Pancreas (tissue), 10 donors: ENCODE results near the gene LY6G6D. TPM values are rescaled to one million over a fixed set of nuclear protein-coding genes. Genes with fewer than 3 reads are reported as not detected.

Source experiments
- ATAC-seq, 4 donors: fragments of 200-7000 bp; cut with Tn5 transposase; one replicate each; pipeline versions ENCODE4 v1.8.0 to v1.9.1; 2020; ENCODE audit warnings: mild to moderate bottlenecking in 4 of 4, moderate library complexity in 4 of 4
- DNase-seq, 6 donors: peaks; one replicate each; pipeline ENCODE4 v3.0.0-alpha.2; 2020
- FAIRE-seq: peaks from 2 replicates; lab custom pipeline; 2012; peaks lifted over from hg19 to GRCh38; lab: Jason Lieb, UNC
- H3K27ac ChIP-seq, 4 donors: fragments of 200-600 bp; sonication (generic); 1 replicate in 3 of 4; 2 replicates in 1 of 4; pipeline versions ENCODE4 v1.5.0 to v1.8.0; 2020
- H3K27me3 ChIP-seq, 4 donors: fragments of 200-600 bp; one replicate each; pipeline ENCODE4 v1.8.0; 2021
- H3K36me3 ChIP-seq, 3 donors: fragments of 200-600 bp; sonication (generic) in 1 of 3; one replicate each; pipeline versions ENCODE4 v1.5.0 to v1.8.0; 2020 to 2021
- H3K4me1 ChIP-seq, 3 donors: fragments of 200-600 bp; one replicate each; pipeline ENCODE4 v1.8.0; 2021
- H3K4me3 ChIP-seq, 4 donors: fragments of 200-600 bp; sonication (generic) in 2 of 4; one replicate each; pipeline versions ENCODE4 v1.5.0 to v1.8.0; 2020 to 2021
- H3K9me3 ChIP-seq, 4 donors: fragments of 200-600 bp; one replicate each; pipeline ENCODE4 v1.8.0; 2021
- CTCF ChIP-seq, 4 donors: fragments of 200-600 bp; sonication (generic) in 3 of 4; IDR thresholded peaks; one replicate each; pipeline versions ENCODE4 v1.5.0 to v1.8.0; 2021; ENCODE audit warnings: antibody characterized with exemption in 4 of 4
- WGBS, 2 donors: extraction: QIAGEN DNeasy Blood & Tissue Kit; methylation state at CpG; one replicate each; pipeline ENCODE4 v1.1.7; 2013; 5-methylcytosine and 5-hydroxymethylcytosine counted together
- intact Hi-C, 3 donors: fragments of 100-400 bp; cut with DNase I; formaldehyde crosslinking; loops; one replicate each; pipeline versions ENCODE4 v1.11.1 to v1.14.2; 2022
- polyA plus RNA-seq, 2 donors: library from polyadenylated mRNA; stranded (reverse); fragments of 200-250 nt; gene quantifications; one replicate each; pipeline ENCODE4 v1.2.3, GENCODE V29; 2013
- total RNA-seq, 6 donors: library from RNA; stranded (reverse); fragmentation: NEBNext Ultra II Directional in 4 of 6; extraction: Animal tissue kit (Norgen Biotek cat#: 25700) in 4 of 6; gene quantifications; one replicate each; pipeline versions ENCODE4 v1.2.1 to v1.2.4, GENCODE V29; 2021 to 2023
- donor health status: healthy with polysubstance abuse.
- donor health status: DM: no; HTN: no; CAD: no; lungs with moderate emphysema.
- donor health status: DM: no; HTN: no; CAD: no.
- donor health status: control.
- donor health status: control.
- donor health status: Bipolar disorder and iron deficiency.
- donor health status: DM: yes; HTN: yes; CAD: no.
- donor health status: DM: no; HTN: no; CAD: no.
- donor health status: DM: no; HTN: no; CAD: no.
- donor health status: DM: yes; HTN: yes; CAD: no.

Gene LY6G6D
- total and polyA plus RNA-seq, 8 donors, result not detected

GRCh38 chr6:31687860-31688693 lies 27.1 kb upstream of the LY6G6D start:
- Histone ChIP-seq H3K4me3 (no peak overlapping the region), H3K27ac (no peak overlapping the region), H3K9me3 (no peaks in the 10 kb centered on the region), H3K4me1 (no peaks in the 10 kb centered on the region), H3K27me3 (no peaks in the 10 kb centered on the region), H3K36me3 (peaks cover 0 to 17% (median 12%) of the 10 kb centered on the region in 3 donors)
- TF ChIP-seq CTCF (IDR thresholded peaks at IDR 0.05), result no peak
- WGBS, 2 donors, result 84 to 85% methylated on average over 14 of the region's 14 CpGs
- intact Hi-C loops, result no loop called here
- FAIRE-seq (no peak), DNase-seq (no peak), ATAC-seq (no peak)

GRCh38 chr6:31689249-31690110 lies 25.7 kb upstream of the LY6G6D start:
- no peak for FAIRE-seq
- H3K4me1 ChIP-seq, result no peaks in the 10 kb centered on the region
- peaks cover 0 to 20% (median 17%) of the 10 kb centered on the region in 3 donors for H3K36me3 ChIP-seq
- DNase-seq, result no peak
- H3K9me3 ChIP-seq, result no peaks in the 10 kb centered on the region
- H3K27me3 ChIP-seq, result no peaks in the 10 kb centered on the region
- intact Hi-C loops, result no loop called here
- no peak overlapping the region for H3K27ac ChIP-seq
- ATAC-seq, result peak in 1 of 4 donors; percentile 16
- peak in 1 of 4 donors; percentile 9 for TF ChIP-seq CTCF (IDR thresholded peaks at IDR 0.05)
- H3K4me3 ChIP-seq, result no peak overlapping the region
- WGBS, 2 donors, result 78 to 81% methylated on average over 11 of the region's 11 CpGs

GRCh38 chr6:31690231-31691077 lies 24.7 kb upstream of the LY6G6D start:
- peak in 1 of 4 donors; percentile 41 for ATAC-seq
- H3K9me3 ChIP-seq, result no peaks in the 10 kb centered on the region
- no peak for TF ChIP-seq CTCF (IDR thresholded peaks at IDR 0.05)
- H3K4me1 ChIP-seq, result no peaks in the 10 kb centered on the region
- no peak overlapping the region for H3K27ac ChIP-seq
- H3K27me3 ChIP-seq, result no peaks in the 10 kb centered on the region
- WGBS, 2 donors, result 71 to 75% methylated on average over 10 of the region's 10 CpGs
- peaks cover 0 to 20% (median 17%) of the 10 kb centered on the region in 3 donors for H3K36me3 ChIP-seq
- FAIRE-seq, result no peak
- no peak overlapping the region for H3K4me3 ChIP-seq
- intact Hi-C loops, result no loop called here
- no peak for DNase-seq

- WGBS, 2 donors, result 88 to 91% methylated on average over 6 of the region's 6 CpGs
Measured at GRCh38 chr6:31691078-31691463, 24.1 kb upstream of the LY6G6D start.

More at GRCh38 chr6:31691078-31691463, 24.1 kb upstream of the LY6G6D start:
- Histone ChIP-seq H3K27me3 (no peaks in the 10 kb centered on the region), H3K4me1 (no peaks in the 10 kb centered on the region), H3K4me3 (no peak overlapping the region), H3K27ac (no peak overlapping the region), H3K9me3 (no peaks in the 10 kb centered on the region), H3K36me3 (peaks cover 0 to 20% (median 17%) of the 10 kb centered on the region in 3 donors)
- TF ChIP-seq CTCF (IDR thresholded peaks at IDR 0.05), result no peak
- intact Hi-C loops, result no loop called here
- FAIRE-seq, result no peak
- no peak for DNase-seq
- ATAC-seq, result no peak
